Skeletal muscle satellite cell (primary cell): ENCODE measurements around the gene RPL7A.
"Not testable (repeated sequence)": the region's sequence is repeated elsewhere in the genome, so short reads cannot be mapped to it uniquely, and the experiment has no call there.

Experiments
- H3K27me3 ChIP-seq: 2 replicates; pipeline ENCODE4 v1.7.0; 2013; ENCODE audit warnings: low read length; ENCODE audit not compliant: control insufficient read depth, insufficient read depth
- H3K36me3 ChIP-seq: 2 replicates; pipeline ENCODE4 v1.7.0; 2013; ENCODE audit warnings: mild to moderate bottlenecking, control low read depth, low read length; ENCODE audit not compliant: insufficient read depth
- H3K4me1 ChIP-seq: 2 replicates; pipeline ENCODE4 v1.7.0; 2013; ENCODE audit warnings: low read length; ENCODE audit not compliant: control insufficient read depth, insufficient read depth
- H3K4me2 ChIP-seq: 2 replicates; pipeline ENCODE4 v1.7.0; 2013; ENCODE audit warnings: mild to moderate bottlenecking, low read length
- H3K4me3 ChIP-seq: 2 replicates; pipeline ENCODE4 v1.7.0; 2013; ENCODE audit warnings: low read length
- H3K9ac ChIP-seq: 2 replicates; pipeline ENCODE4 v1.7.0; 2013; ENCODE audit warnings: mild to moderate bottlenecking, low read depth, low read length, moderate library complexity
- H3K9me3 ChIP-seq: replicated peaks from 2 replicates; pipeline ENCODE4 v1.7.0; 2013; ENCODE audit warnings: mild to moderate bottlenecking, control low read depth, low read length

The RPL7A gene

DNA sequence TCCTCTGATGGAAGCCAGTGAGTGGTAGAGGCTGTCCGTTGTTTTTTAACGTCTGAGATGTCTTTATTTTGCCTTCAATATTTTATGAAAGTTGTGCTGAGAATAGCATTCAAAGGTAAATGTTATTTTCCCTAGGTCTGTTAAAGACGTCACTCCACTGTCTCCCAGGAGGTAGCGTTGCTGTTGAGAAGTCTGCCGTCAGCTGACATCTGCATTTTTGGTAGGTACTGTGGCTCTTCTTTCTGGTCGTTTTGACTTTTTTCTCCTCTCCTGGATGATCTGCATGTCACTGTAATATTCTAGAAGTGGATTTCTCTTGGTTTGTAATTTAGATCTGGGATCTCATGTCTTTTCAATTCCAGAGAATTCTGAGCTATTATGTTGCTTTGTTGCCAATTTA lies 38.4 kb upstream of the RPL7A start:
- no peak overlapping the region for H3K9ac ChIP-seq
- H3K4me3 ChIP-seq, result no peak overlapping the region
- peaks cover 24% of the 10 kb centered on the region for H3K27me3 ChIP-seq
- no peaks in the 10 kb centered on the region for H3K4me1 ChIP-seq
- H3K9me3 ChIP-seq, result no peaks in the 10 kb centered on the region
- H3K4me2 ChIP-seq, result no peak overlapping the region
- H3K36me3 ChIP-seq, result no peaks in the 10 kb centered on the region

DNA sequence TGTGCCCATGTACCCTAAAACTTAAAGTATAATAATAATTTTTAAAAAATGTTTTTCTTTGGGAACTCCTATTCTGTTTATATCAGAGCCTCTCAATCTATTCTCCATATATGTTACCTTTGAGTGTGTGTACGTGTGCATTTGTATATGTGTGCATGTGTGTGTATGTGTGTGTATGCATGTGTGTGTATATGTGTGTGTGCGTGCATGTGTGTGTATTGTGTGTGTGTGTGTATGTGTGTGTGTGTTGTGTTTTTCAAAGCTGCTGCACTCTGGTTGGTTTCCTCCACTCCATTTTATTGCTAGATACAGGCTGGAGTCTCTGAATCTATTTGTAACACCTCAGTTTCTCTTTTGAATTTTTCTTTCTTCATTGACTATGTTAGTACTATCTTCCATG lies 32.0 kb upstream of the RPL7A start:
- Histone ChIP-seq H3K27me3 (peaks cover 5% of the 10 kb centered on the region), H3K4me3 (no peak overlapping the region), H3K36me3 (no peaks in the 10 kb centered on the region), H3K9me3 (no peaks in the 10 kb centered on the region), H3K9ac (no peak overlapping the region), H3K4me1 (no peaks in the 10 kb centered on the region), H3K4me2 (no peak overlapping the region)

DNA sequence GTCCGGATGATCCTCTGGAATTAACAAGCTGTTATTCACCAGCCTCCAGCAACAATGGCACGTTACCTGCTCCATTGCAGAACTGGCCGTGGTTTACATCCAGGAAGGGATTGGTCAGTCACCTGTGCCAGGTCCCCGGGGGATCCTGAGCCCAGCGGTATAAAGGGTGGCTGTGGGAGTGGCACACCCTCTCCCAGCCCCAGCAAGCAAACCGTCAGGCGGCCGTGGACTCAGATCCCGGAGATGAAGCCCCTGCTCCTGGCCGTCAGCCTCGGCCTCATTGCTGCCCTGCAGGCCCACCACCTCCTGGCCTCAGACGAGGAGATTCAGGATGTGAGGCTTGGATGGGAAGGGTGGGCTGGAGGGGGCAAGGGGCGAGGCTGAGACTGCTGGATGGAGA lies 30.5 kb upstream of the RPL7A start:
- H3K9ac ChIP-seq, result not testable (repeated sequence)

DNA sequence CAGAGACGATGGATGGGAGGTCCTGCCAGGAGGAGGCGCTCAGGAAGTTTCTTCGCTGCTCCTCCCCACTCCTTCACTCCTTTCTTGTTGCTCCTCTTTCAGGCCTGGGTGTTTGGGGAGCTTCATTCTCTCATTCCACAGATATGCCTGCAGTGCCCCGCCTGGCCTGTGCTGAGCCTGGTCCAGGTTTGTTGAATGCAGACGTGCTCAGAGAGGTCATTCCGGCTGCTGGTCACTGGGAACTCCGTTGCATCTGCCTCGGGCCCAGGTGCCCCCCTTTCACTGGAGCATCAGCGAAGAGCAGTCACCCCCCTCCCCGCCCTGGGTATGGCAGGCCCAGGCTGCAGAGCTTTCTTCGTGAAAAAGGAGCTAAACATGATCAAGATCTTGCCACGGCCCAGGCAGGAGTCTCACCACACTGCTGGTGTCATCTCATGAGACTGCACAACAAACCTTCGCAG lies 27.6 kb upstream of the RPL7A start:
- H3K4me1 ChIP-seq, result no peaks in the 10 kb centered on the region
- no peak overlapping the region for H3K4me3 ChIP-seq
- no peaks in the 10 kb centered on the region for H3K36me3 ChIP-seq
- H3K9ac ChIP-seq, result no peak overlapping the region
- H3K9me3 ChIP-seq, result no peaks in the 10 kb centered on the region
- H3K27me3 ChIP-seq, result peaks cover 5% of the 10 kb centered on the region
- H3K4me2 ChIP-seq, result no peak overlapping the region

More for the DNA sequence above, 30.5 kb upstream of the RPL7A start:
- not testable (repeated sequence) for H3K27me3 ChIP-seq, H3K36me3 ChIP-seq, H3K4me2 ChIP-seq, H3K9me3 ChIP-seq, H3K4me3 ChIP-seq, H3K4me1 ChIP-seq

DNA sequence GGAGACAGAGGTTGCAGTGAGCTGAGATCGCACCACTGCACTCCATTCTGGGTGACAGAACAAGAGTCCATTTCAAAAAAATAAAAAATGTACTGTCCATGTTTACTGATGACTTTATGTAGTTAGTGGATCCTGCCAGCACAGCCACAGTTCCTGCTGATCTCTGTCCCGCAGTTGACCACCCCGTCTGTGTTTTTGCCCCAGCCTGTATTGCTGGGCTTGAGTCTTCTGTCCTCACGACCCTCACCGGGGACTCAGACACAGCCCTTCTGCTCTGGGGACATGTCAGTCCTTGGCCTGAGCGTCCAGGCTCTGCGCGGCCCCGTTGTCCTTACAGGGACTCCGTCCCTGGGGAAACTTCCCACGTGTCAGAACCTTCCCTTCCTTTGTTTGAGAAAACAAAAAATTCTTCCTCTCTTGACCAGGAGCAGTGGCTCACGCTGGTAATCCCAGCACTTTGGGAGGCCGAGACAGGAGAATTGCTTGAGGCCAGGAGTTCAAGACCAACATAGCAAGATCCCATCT lies 26.5 kb upstream of the RPL7A start:
- no peak overlapping the region for H3K4me2 ChIP-seq
- H3K9ac ChIP-seq, result no peak overlapping the region
- H3K27me3 ChIP-seq, result peaks cover 5% of the 10 kb centered on the region
- no peak overlapping the region for H3K4me3 ChIP-seq
- no peaks in the 10 kb centered on the region for H3K36me3 ChIP-seq
- no peaks in the 10 kb centered on the region for H3K4me1 ChIP-seq
- H3K9me3 ChIP-seq, result no peaks in the 10 kb centered on the region

DNA sequence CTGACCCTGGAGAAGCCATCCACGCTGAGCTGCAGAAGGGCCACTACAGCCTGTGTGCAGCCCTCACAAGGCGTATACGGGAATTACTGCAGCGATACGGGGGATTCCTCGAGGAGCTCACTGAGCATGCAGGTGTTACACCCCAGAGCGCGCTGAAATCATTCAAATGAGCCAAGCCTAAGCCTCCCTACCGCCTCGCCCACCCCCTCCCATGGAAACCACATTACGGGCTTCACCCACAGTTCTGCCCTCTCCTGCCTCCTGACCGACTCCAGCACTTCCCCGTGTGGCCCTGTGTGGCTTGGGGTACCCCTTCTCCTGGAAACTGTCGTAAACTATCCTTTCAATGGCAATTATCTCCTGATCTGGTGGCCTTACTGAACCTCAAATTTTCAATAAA lies 25.3 kb upstream of the RPL7A start:
- no peaks in the 10 kb centered on the region for H3K36me3 ChIP-seq
- H3K9me3 ChIP-seq, result no peaks in the 10 kb centered on the region
- H3K4me2 ChIP-seq, result no peak overlapping the region
- no peak overlapping the region for H3K9ac ChIP-seq
- no peaks in the 10 kb centered on the region for H3K4me1 ChIP-seq
- H3K4me3 ChIP-seq, result no peak overlapping the region
- peaks cover 2% of the 10 kb centered on the region for H3K27me3 ChIP-seq

DNA sequence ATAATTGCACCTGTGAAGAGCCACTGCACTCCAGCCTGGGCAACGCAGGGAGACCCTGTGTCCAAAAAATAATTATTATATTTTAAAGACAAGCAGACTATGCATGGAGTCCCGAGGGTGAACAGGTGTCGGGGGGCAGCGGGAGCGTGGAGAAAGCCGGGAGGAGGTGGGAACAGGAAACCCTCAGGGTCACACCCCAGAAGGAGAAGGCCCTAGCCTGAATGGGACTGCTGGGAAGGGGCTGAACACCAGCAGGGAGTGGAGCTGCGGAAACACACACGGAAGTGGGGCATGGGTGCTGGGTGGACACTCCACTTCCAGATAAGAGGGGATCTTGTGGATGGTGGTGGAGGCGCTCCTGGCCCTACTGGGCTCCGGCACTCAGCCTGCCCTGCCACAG lies 24.8 kb upstream of the RPL7A start:
- no peaks in the 10 kb centered on the region for H3K36me3 ChIP-seq
- no peaks in the 10 kb centered on the region for H3K4me1 ChIP-seq
- no peak overlapping the region for H3K9ac ChIP-seq
- H3K4me3 ChIP-seq, result no peak overlapping the region
- H3K27me3 ChIP-seq, result peaks cover 2% of the 10 kb centered on the region
- H3K9me3 ChIP-seq, result no peaks in the 10 kb centered on the region
- H3K4me2 ChIP-seq, result no peak overlapping the region

DNA sequence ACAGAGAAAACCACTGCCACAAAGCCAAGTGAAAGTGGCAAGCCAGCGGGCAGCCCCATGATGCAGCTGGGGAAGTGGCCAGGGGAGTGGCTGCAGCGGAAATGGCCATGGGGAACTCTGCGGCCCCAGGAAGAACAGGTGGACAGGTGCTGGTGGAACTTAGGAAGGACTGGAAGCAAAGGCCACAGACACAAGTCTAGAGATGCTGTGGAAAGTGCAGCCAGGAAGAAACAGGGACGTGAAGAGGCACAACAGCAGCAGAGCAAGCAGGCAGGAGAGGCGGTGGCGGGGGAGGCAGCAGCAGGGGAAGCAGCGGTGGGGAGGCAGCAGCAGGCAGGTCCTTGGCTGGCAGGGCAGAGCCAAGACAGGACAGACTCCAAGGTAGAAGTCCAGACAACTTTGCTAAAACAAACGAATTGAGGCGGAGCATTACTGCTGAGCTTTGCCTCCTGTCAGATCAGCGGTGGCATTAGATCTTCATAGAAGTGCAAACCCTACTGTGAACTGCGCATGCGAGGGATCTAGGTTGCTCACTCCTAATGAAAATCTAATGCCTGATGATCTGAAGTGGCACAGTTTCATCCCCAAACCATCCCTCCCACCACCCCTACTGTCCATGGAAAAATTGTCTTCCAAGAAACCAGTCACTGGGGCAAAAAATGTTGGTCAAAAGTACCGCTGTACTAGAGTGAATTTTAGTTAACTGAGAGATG lies 23.9 kb upstream of the RPL7A start:
- Histone ChIP-seq H3K36me3 (no peaks in the 10 kb centered on the region), H3K4me2 (no peak overlapping the region), H3K4me1 (no peaks in the 10 kb centered on the region), H3K4me3 (no peak overlapping the region), H3K9ac (no peak overlapping the region), H3K27me3 (peaks cover 2% of the 10 kb centered on the region), H3K9me3 (no peaks in the 10 kb centered on the region)

DNA sequence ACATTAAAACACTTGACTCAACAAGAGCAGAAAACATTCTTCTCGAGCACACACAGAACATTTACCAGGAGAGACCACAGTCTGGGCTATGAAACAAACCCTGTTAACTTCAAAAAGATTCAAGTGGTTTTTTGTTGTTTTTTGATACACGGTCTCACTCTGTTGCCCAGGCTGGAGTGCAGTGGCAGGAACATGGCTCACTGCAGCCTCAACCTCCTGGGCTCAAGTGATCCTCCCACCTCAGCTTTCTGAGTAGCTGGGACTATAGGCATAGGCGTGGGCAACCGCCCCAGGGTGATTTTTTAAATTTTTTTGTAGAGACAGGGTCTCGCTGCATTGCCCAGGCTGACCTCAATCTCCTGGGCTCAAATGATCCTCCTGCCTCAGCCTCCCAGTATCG lies 21.0 kb upstream of the RPL7A start:
- not testable (repeated sequence) for H3K27me3 ChIP-seq

DNA sequence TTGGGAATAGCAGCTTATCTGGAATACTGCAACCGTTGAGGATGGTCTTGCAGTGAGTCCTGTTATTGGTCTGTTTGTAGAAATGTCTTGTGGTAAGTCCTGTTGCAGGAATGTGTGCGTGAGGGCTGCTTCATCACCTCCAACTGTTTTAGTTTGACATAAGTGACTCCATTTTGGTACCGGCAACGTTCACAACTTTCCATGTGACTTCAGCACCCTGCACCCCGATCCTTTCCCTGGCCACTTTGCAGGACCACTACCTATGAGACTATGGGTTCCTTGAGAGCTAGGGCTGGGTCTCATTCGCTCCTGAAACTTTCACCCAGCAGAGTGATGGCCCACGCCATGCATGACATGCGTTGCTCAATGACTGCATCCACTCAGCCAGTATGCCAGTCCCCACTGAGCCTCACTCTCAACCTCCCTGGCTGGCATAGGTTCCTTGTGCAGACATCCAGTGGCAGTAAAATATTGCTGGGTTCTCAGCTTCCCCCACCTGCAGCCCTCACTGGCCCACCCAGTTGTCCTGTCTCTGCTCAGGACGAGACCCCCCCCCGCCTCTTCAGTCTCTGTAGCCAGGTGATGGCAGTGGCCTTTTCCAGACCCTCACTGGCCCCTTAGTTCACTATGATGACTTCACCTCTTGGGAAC lies 20.1 kb upstream of the RPL7A start:
- no peak overlapping the region for H3K9ac ChIP-seq
- H3K4me1 ChIP-seq, result no peaks in the 10 kb centered on the region
- no peaks in the 10 kb centered on the region for H3K27me3 ChIP-seq
- H3K4me3 ChIP-seq, result no peak overlapping the region
- no peak overlapping the region for H3K4me2 ChIP-seq
- H3K36me3 ChIP-seq, result peaks cover 28% of the 10 kb centered on the region
- H3K9me3 ChIP-seq, result no peaks in the 10 kb centered on the region

More for the DNA sequence above, 21.0 kb upstream of the RPL7A start:
- H3K4me1 ChIP-seq, H3K4me3 ChIP-seq, H3K9ac ChIP-seq, H3K9me3 ChIP-seq, H3K4me2 ChIP-seq: not testable (repeated sequence)
- H3K36me3 ChIP-seq, result peaks cover 18% of the 10 kb centered on the region

DNA sequence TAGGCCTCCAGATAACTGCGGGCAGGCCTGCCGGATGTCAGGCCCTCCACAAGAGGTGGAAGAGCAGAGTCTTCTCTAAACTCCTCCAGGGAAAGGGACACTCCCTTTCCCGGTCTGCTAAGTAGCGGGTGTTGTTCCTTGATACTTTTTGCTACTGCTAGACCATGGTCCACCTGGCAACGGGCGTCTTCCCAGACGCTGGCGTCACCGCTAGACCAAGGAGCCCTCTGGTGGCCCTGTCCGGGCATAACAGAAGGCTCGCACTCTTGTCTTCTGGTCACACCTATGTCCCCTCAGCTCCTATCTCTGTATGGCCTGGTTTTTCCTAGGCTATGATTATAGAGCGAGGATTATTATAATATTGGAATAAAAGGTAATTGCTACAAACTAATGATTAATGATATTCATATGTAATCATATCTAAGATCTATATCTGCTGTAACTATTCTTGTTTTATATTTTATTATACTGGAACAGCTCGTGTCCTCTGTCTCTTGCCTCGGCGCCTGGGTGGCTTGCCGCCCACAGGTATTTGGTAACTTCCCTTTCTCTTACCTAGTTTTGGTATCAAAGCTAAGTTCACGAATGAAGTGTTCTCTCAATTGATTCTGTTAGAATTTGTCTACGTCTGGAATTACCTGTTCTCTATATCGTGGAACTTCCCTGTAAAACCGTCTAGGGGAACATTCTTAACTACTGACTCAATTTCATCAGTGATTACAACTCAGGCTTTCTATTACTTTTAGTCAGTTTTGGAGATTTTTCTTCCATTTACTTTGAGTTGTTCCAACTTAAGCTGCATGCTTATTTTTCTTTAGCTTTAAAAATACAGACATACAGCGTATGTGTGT lies 18.5 kb upstream of the RPL7A start:
- not testable (repeated sequence) for H3K9me3 ChIP-seq, H3K9ac ChIP-seq, H3K27me3 ChIP-seq, H3K4me2 ChIP-seq, H3K4me3 ChIP-seq, H3K4me1 ChIP-seq
- peaks cover 43% of the 10 kb centered on the region for H3K36me3 ChIP-seq
